BLaER1 (cell line): ENCODE measurements around the gene AOC3.

Source experiments
- H3K27ac ChIP-seq: shearing (Covaris generic); formaldehyde crosslinking; 2 replicates; pipeline ENCODE4 v1.8.1; 2022
- H3K27me3 ChIP-seq: shearing (Covaris generic); formaldehyde crosslinking; 2 replicates; pipeline ENCODE4 v1.8.1; 2022
- H3K36me3 ChIP-seq: shearing (Covaris generic); formaldehyde crosslinking; 2 replicates; pipeline ENCODE4 v1.8.1; 2022
- H3K4me1 ChIP-seq: shearing (Covaris generic); formaldehyde crosslinking; 2 replicates; pipeline ENCODE4 v1.8.1; 2022
- H3K4me2 ChIP-seq: shearing (Covaris generic); formaldehyde crosslinking; 2 replicates; pipeline ENCODE4 v1.8.1; 2022
- H3K4me3 ChIP-seq: shearing (Covaris generic); formaldehyde crosslinking; 2 replicates; pipeline ENCODE4 v1.8.1; 2022
- H3K9ac ChIP-seq: shearing (Covaris generic); formaldehyde crosslinking; 2 replicates; pipeline ENCODE4 v1.8.1; 2022
- H3K9me3 ChIP-seq: shearing (Covaris generic); formaldehyde crosslinking; 2 replicates; pipeline ENCODE4 v1.8.1; 2022
- H4K20me1 ChIP-seq: shearing (Covaris generic); formaldehyde crosslinking; 2 replicates; pipeline ENCODE4 v1.8.1; 2022
- Cebpa-rat ChIP-seq: shearing (Covaris generic); IDR thresholded peaks from 2 replicates; pipeline ENCODE4 v1.8.1; 2022

AOC3 gene

GRCh38 chr17:42819939-42820535 is 31.0 kb upstream of the AOC3 start:
- Histone ChIP-seq H3K4me1 (peaks cover 21% of the 10 kb centered on the region), H3K4me3 (no peak overlapping the region), H3K27me3 (no peaks in the 10 kb centered on the region), H3K9me3 (no peaks in the 10 kb centered on the region), H3K27ac (no peak overlapping the region), H4K20me1 (0 out of 2 replicates have a peak, but pooled peaks cover 4% of the 10 kb centered on the region), H3K36me3 (peaks cover 71% of the 10 kb centered on the region), H3K9ac (no peak overlapping the region), H3K4me2 (no peak overlapping the region)
- no peak for TF ChIP-seq Cebpa-rat

GRCh38 chr17:42821176-42821575 is 29.8 kb upstream of the AOC3 start:
- no peak for TF ChIP-seq Cebpa-rat
- 0 out of 2 replicates have a peak, but pooled peaks cover 4% of the 10 kb centered on the region for H4K20me1 ChIP-seq
- no peak overlapping the region for H3K4me2 ChIP-seq
- H3K27me3 ChIP-seq, result no peaks in the 10 kb centered on the region
- peaks cover 60% of the 10 kb centered on the region for H3K36me3 ChIP-seq
- H3K9me3 ChIP-seq, result no peaks in the 10 kb centered on the region
- no peak overlapping the region for H3K9ac ChIP-seq
- peaks cover 21% of the 10 kb centered on the region for H3K4me1 ChIP-seq
- H3K27ac ChIP-seq, result no peak overlapping the region
- no peak overlapping the region for H3K4me3 ChIP-seq

DNA sequence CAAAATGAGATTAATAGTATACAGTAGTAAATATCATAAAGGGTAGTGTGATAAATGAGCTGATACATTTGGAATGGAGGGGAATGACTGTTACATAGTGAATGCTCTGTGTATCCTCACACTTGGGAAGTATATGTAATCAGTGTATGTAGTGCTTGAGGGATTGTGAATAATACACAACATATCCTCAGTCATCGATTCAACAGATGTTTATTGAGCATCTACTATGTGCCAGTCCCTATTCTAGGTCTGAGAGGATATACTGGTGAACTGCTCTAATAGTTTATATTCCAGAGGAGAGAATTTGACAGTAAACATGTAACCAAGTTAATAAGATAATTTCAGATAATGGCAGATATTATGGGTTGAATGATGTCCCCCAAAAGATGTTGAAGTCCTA is 23.5 kb upstream of the AOC3 start:
- no peak overlapping the region for H3K27ac ChIP-seq
- H3K4me2 ChIP-seq, result no peak overlapping the region
- H3K27me3 ChIP-seq, result no peaks in the 10 kb centered on the region
- H3K9ac ChIP-seq, result no peak overlapping the region
- H3K36me3 ChIP-seq, result no peaks in the 10 kb centered on the region
- no peak overlapping the region for H3K4me3 ChIP-seq
- TF ChIP-seq Cebpa-rat, result no peak
- H3K4me1 ChIP-seq, result peaks cover 28% of the 10 kb centered on the region
- H4K20me1 ChIP-seq, result no peaks in the 10 kb centered on the region
- no peaks in the 10 kb centered on the region for H3K9me3 ChIP-seq

- Histone ChIP-seq H3K27ac (no peak overlapping the region), H3K9ac (no peak overlapping the region), H3K4me3 (no peak overlapping the region), H3K4me1 (peaks cover 26% of the 10 kb centered on the region), H3K4me2 (no peak overlapping the region), H3K9me3 (no peaks in the 10 kb centered on the region), H3K27me3 (no peaks in the 10 kb centered on the region), H4K20me1 (peaks cover 22% of the 10 kb centered on the region; the same call in 1 of the 2 replicates), H3K36me3 (peaks cover 15% of the 10 kb centered on the region)
- TF ChIP-seq Cebpa-rat, result no peak
Measured at GRCh38 chr17:42830971-42831370, 20.0 kb upstream of the AOC3 start.

GRCh38 chr17:42832213-42832933 is 18.6 kb upstream of the AOC3 start:
- peak overlapping the region; percentile 95 for H3K9ac ChIP-seq
- peak overlapping the region; percentile 92 for H3K27ac ChIP-seq
- peak overlapping the region; percentile 83 for H3K4me3 ChIP-seq
- H3K4me1 ChIP-seq, result peaks cover 26% of the 10 kb centered on the region
- no peak for TF ChIP-seq Cebpa-rat
- no peaks in the 10 kb centered on the region for H3K9me3 ChIP-seq
- peaks cover 34% of the 10 kb centered on the region; the same call in 1 of the 2 replicates for H4K20me1 ChIP-seq
- peaks cover 29% of the 10 kb centered on the region for H3K36me3 ChIP-seq
- peak overlapping the region; percentile 95 for H3K4me2 ChIP-seq
- no peaks in the 10 kb centered on the region for H3K27me3 ChIP-seq

DNA sequence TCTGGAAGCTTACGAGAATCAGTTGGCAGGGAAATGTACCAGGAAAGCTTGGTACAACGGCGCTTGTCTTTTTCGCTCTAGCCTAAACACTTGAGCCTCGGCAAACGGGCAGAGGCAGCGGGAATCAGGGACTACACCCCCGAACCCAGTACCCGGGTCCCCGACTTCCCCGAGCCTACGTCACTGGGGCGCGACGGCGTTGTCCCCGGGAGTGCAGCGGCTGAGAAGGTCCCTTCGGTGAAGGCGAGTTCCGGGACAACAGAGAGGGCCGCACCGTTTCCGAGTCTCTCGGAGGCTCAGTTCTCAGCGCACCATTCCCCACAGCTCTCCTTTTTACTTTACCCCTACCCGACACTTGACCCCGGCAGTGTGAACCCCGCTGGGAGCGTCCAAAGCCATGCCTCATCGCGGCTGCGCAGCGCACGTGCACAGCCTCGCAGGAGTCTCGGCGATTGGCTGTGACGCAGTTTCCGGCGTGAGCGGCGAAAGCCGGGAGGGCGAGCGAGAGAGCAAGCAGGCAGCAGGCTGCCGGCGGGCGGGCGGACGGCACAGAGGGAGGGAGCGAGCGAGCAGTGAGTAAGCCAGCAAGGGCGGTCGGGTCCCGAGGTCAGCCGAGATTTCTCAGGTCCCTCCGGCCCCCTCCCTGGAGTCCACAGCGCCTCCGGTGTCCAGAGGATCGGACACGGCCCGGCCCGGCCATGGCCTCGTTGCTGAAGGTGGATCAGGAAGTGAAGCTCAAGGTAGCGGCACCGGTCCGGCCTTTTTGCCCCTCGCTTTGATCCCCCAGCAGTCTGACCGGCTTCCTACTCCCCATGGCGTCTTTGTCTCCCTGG is 17.8 kb upstream of the AOC3 start, which contains the start of gene PSME3:
TSS of gene PSME3 (plus strand) at position 464 of the 833 bp plus-strand sequence. CDS start at position 699, 235 bp downstream.
- Histone ChIP-seq H3K9ac (peak within 1 kb of the TSS; percentile 95), H3K27ac (peak within 1 kb of the TSS; percentile 92), H3K4me2 (peak within 1 kb of the TSS; percentile 95), H3K9me3 (no peaks in the 10 kb centered on the region), H3K36me3 (peaks cover 36% of the 10 kb centered on the region), H4K20me1 (peaks cover 42% of the 10 kb centered on the region; the same call in 1 of the 2 replicates), H3K4me3 (peak within 1 kb of the TSS; percentile 83), H3K4me1 (peaks cover 26% of the 10 kb centered on the region), H3K27me3 (no peaks in the 10 kb centered on the region)
- TF ChIP-seq Cebpa-rat, result no peak

DNA sequence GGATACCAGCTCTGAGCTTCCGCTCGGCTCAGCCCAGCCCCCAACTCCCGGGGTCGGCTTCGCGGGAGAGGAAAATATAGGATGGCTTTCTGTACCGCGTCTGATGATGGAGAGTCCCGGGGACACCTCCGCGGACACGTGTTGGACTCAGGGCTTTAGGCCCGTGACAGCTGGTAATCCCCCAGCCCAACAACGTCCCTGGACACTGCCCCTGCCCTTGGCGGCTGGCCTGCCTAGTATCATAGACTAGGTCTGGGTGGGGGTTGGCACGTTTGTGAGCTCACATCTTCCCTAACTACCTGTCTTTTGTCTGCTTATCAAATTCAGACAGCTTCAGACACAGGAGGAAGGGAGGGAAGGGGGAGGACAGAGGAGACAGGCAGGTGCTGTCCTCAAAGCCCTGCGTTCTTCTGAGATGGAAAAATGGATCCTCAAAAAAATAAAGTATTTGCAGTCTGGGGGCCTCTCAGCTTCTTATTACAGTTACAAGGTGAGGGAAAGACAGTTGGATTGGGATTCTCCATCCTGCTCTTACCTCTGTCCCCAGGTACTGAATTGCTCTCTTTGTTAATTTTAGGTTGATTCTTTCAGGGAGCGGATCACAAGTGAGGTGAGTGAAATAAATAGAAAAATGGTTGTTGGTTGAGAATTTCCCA is 17.1 kb upstream of the AOC3 start:
- TF ChIP-seq Cebpa-rat, result no peak
- peaks cover 26% of the 10 kb centered on the region for H3K4me1 ChIP-seq
- no peaks in the 10 kb centered on the region for H3K27me3 ChIP-seq
- peak overlapping the region; percentile 95 for H3K9ac ChIP-seq
- peaks cover 44% of the 10 kb centered on the region for H3K36me3 ChIP-seq
- peaks cover 44% of the 10 kb centered on the region; the same call in 1 of the 2 replicates for H4K20me1 ChIP-seq
- H3K9me3 ChIP-seq, result no peaks in the 10 kb centered on the region
- H3K4me3 ChIP-seq, result peak overlapping the region; percentile 83
- H3K27ac ChIP-seq, result peak overlapping the region; percentile 92
- H3K4me2 ChIP-seq, result peak overlapping the region; percentile 95

DNA sequence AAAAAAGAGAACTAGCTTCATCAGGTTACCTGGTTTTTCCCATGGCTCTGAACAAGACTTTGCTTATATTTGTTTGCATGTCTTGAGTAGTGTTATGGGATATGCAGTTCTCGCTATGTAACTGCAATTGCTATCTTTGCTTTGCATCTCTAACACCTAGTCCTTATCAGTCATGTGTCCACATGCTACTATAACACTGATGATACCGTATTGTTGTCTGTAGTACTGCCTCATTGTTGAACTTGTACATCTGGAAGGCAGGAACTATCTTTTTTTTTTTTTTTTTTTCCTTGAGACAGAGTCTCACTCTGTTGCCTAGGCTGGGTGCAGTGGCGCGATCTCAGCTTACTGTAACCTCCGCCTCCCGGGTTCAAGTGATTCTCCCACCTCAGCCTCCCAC is 15.3 kb upstream of the AOC3 start:
- Histone ChIP-seq H3K9ac (no peak overlapping the region), H3K27ac (no peak overlapping the region), H3K27me3 (no peaks in the 10 kb centered on the region), H3K4me2 (no peak overlapping the region), H3K9me3 (no peaks in the 10 kb centered on the region), H3K4me1 (peaks cover 26% of the 10 kb centered on the region), H3K36me3 (peaks cover 62% of the 10 kb centered on the region), H3K4me3 (no peak overlapping the region), H4K20me1 (peaks cover 44% of the 10 kb centered on the region; the same call in 1 of the 2 replicates)
- TF ChIP-seq Cebpa-rat, result no peak

DNA sequence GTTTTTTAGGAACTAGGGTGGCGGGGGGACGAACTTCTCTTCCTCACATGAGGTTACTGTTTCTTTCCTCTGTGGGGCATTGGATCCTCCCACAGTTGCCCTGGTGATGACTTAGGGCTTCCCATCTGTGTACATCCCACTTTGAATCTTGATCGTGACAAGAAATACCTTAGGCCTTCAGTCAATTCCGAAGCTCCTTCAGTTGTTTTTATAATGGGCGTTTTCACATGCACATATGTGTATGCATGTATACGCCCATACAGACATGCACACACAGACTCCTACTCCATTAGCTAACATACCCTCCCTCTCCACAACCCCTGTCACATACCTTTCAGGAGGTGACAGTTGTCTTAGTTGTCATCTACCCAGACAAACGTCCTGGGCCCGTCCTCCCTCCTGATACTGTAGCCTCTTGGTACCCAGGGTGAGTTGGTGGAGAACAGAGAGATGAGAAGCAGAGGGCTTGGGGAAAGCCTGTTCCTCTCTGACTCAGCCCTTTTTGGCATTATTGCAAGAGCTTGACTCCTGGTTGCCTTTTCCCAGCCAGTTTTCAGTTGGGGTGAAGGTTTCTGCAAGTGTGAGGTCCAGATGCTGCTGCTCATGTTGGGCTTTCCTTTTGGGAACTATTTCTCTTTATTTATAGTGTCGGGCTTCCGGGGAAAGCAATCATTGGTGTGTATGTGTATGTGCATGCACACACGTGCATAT is 8.9 kb upstream of the AOC3 start:
- no peak for TF ChIP-seq Cebpa-rat
- Histone ChIP-seq H3K27me3 (no peaks in the 10 kb centered on the region), H3K9me3 (no peaks in the 10 kb centered on the region), H4K20me1 (peaks cover 57% of the 10 kb centered on the region), H3K4me3 (no peak overlapping the region), H3K9ac (no peak overlapping the region), H3K27ac (no peak overlapping the region), H3K36me3 (peaks cover 93% of the 10 kb centered on the region), H3K4me2 (no peak overlapping the region), H3K4me1 (no peaks in the 10 kb centered on the region)
